ENCODE results near the gene HNRNPAB.
A peak's percentile ranks its signal among the peaks of the same experiment; 100 is the strongest.

Gene HNRNPAB

GRCh38 chr5:178176791-178177190 is 27.5 kb upstream of the HNRNPAB start:
- H2AK5ac ChIP-seq (ENCODE audit: low read length) = no peak overlapping the region
- H4K12ac ChIP-seq (ENCODE audit: low read depth, low read length) = no peak overlapping the region
- H4K91ac ChIP-seq (ENCODE audit: low read depth, low read length) = no peak overlapping the region
- H3K36me3 ChIP-seq (ENCODE audit: control insufficient read depth in 1 of 2, insufficient read depth in 2 of 2, low read length in 2 of 2) = no peaks in the 10 kb centered on the region
- no peaks in the 10 kb centered on the region for H3K4me1 ChIP-seq (ENCODE audit: control insufficient read depth in 1 of 2, insufficient read depth in 2 of 2, low read length in 2 of 2)
- H4K8ac ChIP-seq (ENCODE audit: low read depth, low read length) = no peak overlapping the region
- no CpG with 5 or more reads among the region's 6 CpGs for WGBS (ENCODE audit: extremely low coverage, insufficient coverage, insufficient read length)
- H3K27ac ChIP-seq (ENCODE audit: low read depth, low read length) = no peak overlapping the region
- no peak overlapping the region for H3K18ac ChIP-seq (ENCODE audit: low read length)
- H3K4me3 ChIP-seq (ENCODE audit: low read depth, low read length) = no peak overlapping the region
- no peak for DNase-seq
- no peaks in the 10 kb centered on the region for H3K27me3 ChIP-seq (ENCODE audit: insufficient read depth, low read length)
- H3K79me1 ChIP-seq (ENCODE audit: low read length) = no peaks in the 10 kb centered on the region
- H3K14ac ChIP-seq (ENCODE audit: low read length) = no peak overlapping the region
- no peak overlapping the region for H3K23ac ChIP-seq (ENCODE audit: low read length)
- H2BK5ac ChIP-seq (ENCODE audit: low read depth, low read length, poor library complexity) = no peak overlapping the region
- H3K9me3 ChIP-seq (ENCODE audit: insufficient read depth, low read depth, low read length) = no peaks in the 10 kb centered on the region
- no peak overlapping the region for H2AFZ ChIP-seq (ENCODE audit: insufficient read depth, low read length, poor library complexity)
- H3K79me2 ChIP-seq (ENCODE audit: control insufficient read depth, insufficient read depth, low read length, poor library complexity) = no peaks in the 10 kb centered on the region
- H3K4me2 ChIP-seq (ENCODE audit: low read length) = no peak overlapping the region
- no peak overlapping the region for H2BK12ac ChIP-seq (ENCODE audit: low read length)
- no peak overlapping the region for H2BK120ac ChIP-seq (ENCODE audit: insufficient read depth, low read length, poor library complexity)
- no peak overlapping the region for H3K4ac ChIP-seq (ENCODE audit: low read depth, low read length)
- no peak overlapping the region for H3K9ac ChIP-seq (ENCODE audit: low read length)

- peaks cover 3 to 4% of the 10 kb centered on the region in 2 experiments for H3K4me1 ChIP-seq (ENCODE audit: control insufficient read depth in 1 of 2, insufficient read depth in 2 of 2, low read length in 2 of 2)
- H3K9me3 ChIP-seq (ENCODE audit: insufficient read depth, low read depth, low read length) = no peaks in the 10 kb centered on the region
- H2BK5ac ChIP-seq (ENCODE audit: low read depth, low read length, poor library complexity) = no peak overlapping the region
- H4K8ac ChIP-seq (ENCODE audit: low read depth, low read length) = no peak overlapping the region
- no peak overlapping the region for H3K4me2 ChIP-seq (ENCODE audit: low read length)
- H3K14ac ChIP-seq (ENCODE audit: low read length) = no peak overlapping the region
- H3K79me1 ChIP-seq (ENCODE audit: low read length) = no peaks in the 10 kb centered on the region
- no peak overlapping the region for H3K4ac ChIP-seq (ENCODE audit: low read depth, low read length)
- no peak overlapping the region for H4K91ac ChIP-seq (ENCODE audit: low read depth, low read length)
- H3K4me3 ChIP-seq (ENCODE audit: low read depth, low read length) = no peak overlapping the region
- no peak overlapping the region for H3K18ac ChIP-seq (ENCODE audit: low read length)
- no peaks in the 10 kb centered on the region for H3K79me2 ChIP-seq (ENCODE audit: control insufficient read depth, insufficient read depth, low read length, poor library complexity)
- no peak overlapping the region for H2BK120ac ChIP-seq (ENCODE audit: insufficient read depth, low read length, poor library complexity)
- no peaks in the 10 kb centered on the region for H3K27me3 ChIP-seq (ENCODE audit: insufficient read depth, low read length)
- DNase-seq = no peak
- no peak overlapping the region for H3K9ac ChIP-seq (ENCODE audit: low read length)
- no peaks in the 10 kb centered on the region for H3K36me3 ChIP-seq (ENCODE audit: control insufficient read depth in 1 of 2, insufficient read depth in 2 of 2, low read length in 2 of 2)
- H3K27ac ChIP-seq (ENCODE audit: low read depth, low read length) = no peak overlapping the region
- WGBS (ENCODE audit: extremely low coverage, insufficient coverage, insufficient read length) = no CpG with 5 or more reads among the region's 8 CpGs
- no peak overlapping the region for H3K23ac ChIP-seq (ENCODE audit: low read length)
- H2AFZ ChIP-seq (ENCODE audit: insufficient read depth, low read length, poor library complexity) = no peak overlapping the region
- H2BK12ac ChIP-seq (ENCODE audit: low read length) = no peak overlapping the region
- H4K12ac ChIP-seq (ENCODE audit: low read depth, low read length) = no peak overlapping the region
- no peak overlapping the region for H2AK5ac ChIP-seq (ENCODE audit: low read length)
These were observed 26.8 kb upstream of the HNRNPAB start for GRCh38 chr5:178177569-178177968.

- no peak overlapping the region for H4K12ac ChIP-seq (ENCODE audit: low read depth, low read length)
- no peaks in the 10 kb centered on the region for H3K36me3 ChIP-seq (ENCODE audit: control insufficient read depth in 1 of 2, insufficient read depth in 2 of 2, low read length in 2 of 2)
- WGBS (ENCODE audit: extremely low coverage, insufficient coverage, insufficient read length) = no CpG with 5 or more reads among the region's 9 CpGs
- no peak overlapping the region for H2AK5ac ChIP-seq (ENCODE audit: low read length)
- H3K27ac ChIP-seq (ENCODE audit: low read depth, low read length) = no peak overlapping the region
- DNase-seq = no peak
- H2BK120ac ChIP-seq (ENCODE audit: insufficient read depth, low read length, poor library complexity) = no peak overlapping the region
- no peak overlapping the region for H3K9ac ChIP-seq (ENCODE audit: low read length)
- no peak overlapping the region for H3K4me2 ChIP-seq (ENCODE audit: low read length)
- H3K79me2 ChIP-seq (ENCODE audit: control insufficient read depth, insufficient read depth, low read length, poor library complexity) = no peaks in the 10 kb centered on the region
- no peak overlapping the region for H2BK5ac ChIP-seq (ENCODE audit: low read depth, low read length, poor library complexity)
- peaks cover 3 to 5% of the 10 kb centered on the region in 2 experiments for H3K4me1 ChIP-seq (ENCODE audit: control insufficient read depth in 1 of 2, insufficient read depth in 2 of 2, low read length in 2 of 2)
- no peak overlapping the region for H3K18ac ChIP-seq (ENCODE audit: low read length)
- H3K79me1 ChIP-seq (ENCODE audit: low read length) = no peaks in the 10 kb centered on the region
- no peaks in the 10 kb centered on the region for H3K9me3 ChIP-seq (ENCODE audit: insufficient read depth, low read depth, low read length)
- no peak overlapping the region for H4K8ac ChIP-seq (ENCODE audit: low read depth, low read length)
- H3K4me3 ChIP-seq (ENCODE audit: low read depth, low read length) = no peak overlapping the region
- no peaks in the 10 kb centered on the region for H3K27me3 ChIP-seq (ENCODE audit: insufficient read depth, low read length)
- H4K91ac ChIP-seq (ENCODE audit: low read depth, low read length) = no peak overlapping the region
- H3K23ac ChIP-seq (ENCODE audit: low read length) = no peak overlapping the region
- no peak overlapping the region for H2BK12ac ChIP-seq (ENCODE audit: low read length)
- no peak overlapping the region for H3K14ac ChIP-seq (ENCODE audit: low read length)
- H3K4ac ChIP-seq (ENCODE audit: low read depth, low read length) = no peak overlapping the region
- H2AFZ ChIP-seq (ENCODE audit: insufficient read depth, low read length, poor library complexity) = no peak overlapping the region
These were observed 24.0 kb upstream of the HNRNPAB start for GRCh38 chr5:178180141-178180863.

GRCh38 chr5:178182158-178182876 is 22.0 kb upstream of the HNRNPAB start:
- Histone ChIP-seq H3K79me2 (ENCODE audit: control insufficient read depth, insufficient read depth, low read length, poor library complexity) (no peaks in the 10 kb centered on the region), H3K36me3 (ENCODE audit: control insufficient read depth in 1 of 2, insufficient read depth in 2 of 2, low read length in 2 of 2) (no peaks in the 10 kb centered on the region), H4K8ac (ENCODE audit: low read depth, low read length) (no peak overlapping the region), H3K14ac (ENCODE audit: low read length) (no peak overlapping the region), H3K79me1 (ENCODE audit: low read length) (no peaks in the 10 kb centered on the region), H2BK5ac (ENCODE audit: low read depth, low read length, poor library complexity) (no peak overlapping the region), H3K18ac (ENCODE audit: low read length) (no peak overlapping the region), H2AFZ (ENCODE audit: insufficient read depth, low read length, poor library complexity) (no peak overlapping the region), H3K4me3 (ENCODE audit: low read depth, low read length) (no peak overlapping the region), H4K91ac (ENCODE audit: low read depth, low read length) (no peak overlapping the region), H3K23ac (ENCODE audit: low read length) (no peak overlapping the region), H3K9ac (ENCODE audit: low read length) (peak overlapping the region; percentile 70), H2BK120ac (ENCODE audit: insufficient read depth, low read length, poor library complexity) (no peak overlapping the region), H3K4me1 (ENCODE audit: control insufficient read depth in 1 of 2, insufficient read depth in 2 of 2, low read length in 2 of 2) (peaks cover 3 to 5% of the 10 kb centered on the region in 2 experiments), H3K27me3 (ENCODE audit: insufficient read depth, low read length) (no peaks in the 10 kb centered on the region), H3K27ac (ENCODE audit: low read depth, low read length) (no peak overlapping the region), H3K4ac (ENCODE audit: low read depth, low read length) (no peak overlapping the region), H3K9me3 (ENCODE audit: insufficient read depth, low read depth, low read length) (no peaks in the 10 kb centered on the region), H4K12ac (ENCODE audit: low read depth, low read length) (no peak overlapping the region), H2AK5ac (ENCODE audit: low read length) (no peak overlapping the region), H2BK12ac (ENCODE audit: low read length) (no peak overlapping the region), H3K4me2 (ENCODE audit: low read length) (no peak overlapping the region)
- no CpG with 5 or more reads among the region's 4 CpGs for WGBS (ENCODE audit: extremely low coverage, insufficient coverage, insufficient read length)
- DNase-seq = peak in 1 of 2 donors; percentile 50
